HUES6 (cell line): Measurements from ENCODE around the gene LAMB4.

Experiments used
- H3K27ac ChIP-seq: 2 replicates; pipeline ENCODE4 v1.7.0; 2013; ENCODE audit warnings: low read depth, mild to moderate bottlenecking, low read length, inconsistent platforms
- H3K27me3 ChIP-seq: 2 replicates; pipeline ENCODE4 v1.6.1; 2013; ENCODE audit warnings: low read length; ENCODE audit not compliant: control insufficient read depth, insufficient read depth
- H3K36me3 ChIP-seq: 2 replicates; pipeline ENCODE4 v1.6.1; 2013; ENCODE audit warnings: low read length; ENCODE audit not compliant: control insufficient read depth, insufficient read depth
- H3K4me1 ChIP-seq: 2 replicates; pipeline ENCODE4 v1.6.1; 2013; ENCODE audit warnings: low read length; ENCODE audit not compliant: control insufficient read depth, insufficient read depth
- H3K4me3 ChIP-seq: 2 replicates; pipeline ENCODE4 v1.5.1; 2013; ENCODE audit warnings: low read depth, low read length
- H3K9ac ChIP-seq: one replicate; pipeline ENCODE4 v1.6.1; 2013; ENCODE audit warnings: mild to moderate bottlenecking, low read length
- H3K9me3 ChIP-seq: 2 replicates; pipeline ENCODE4 v1.6.1; 2013; ENCODE audit warnings: low read depth, low read length; ENCODE audit not compliant: control insufficient read depth, insufficient read depth

Gene LAMB4

GRCh38 chr7:108091461-108091831 is 38.7 kb downstream of the LAMB4 start:
- Histone ChIP-seq H3K36me3 (no peaks in the 10 kb centered on the region), H3K27me3 (no peaks in the 10 kb centered on the region), H3K9me3 (no peaks in the 10 kb centered on the region), H3K9ac (no peak overlapping the region), H3K4me1 (peaks cover 9% of the 10 kb centered on the region), H3K4me3 (no peak overlapping the region), H3K27ac (no peak overlapping the region)

GRCh38 chr7:108090791-108091460 is 39.2 kb downstream of the LAMB4 start:
- peaks cover 9% of the 10 kb centered on the region for H3K4me1 ChIP-seq
- H3K27me3 ChIP-seq = no peaks in the 10 kb centered on the region
- no peaks in the 10 kb centered on the region for H3K36me3 ChIP-seq
- no peak overlapping the region for H3K4me3 ChIP-seq
- H3K9me3 ChIP-seq = no peaks in the 10 kb centered on the region
- H3K9ac ChIP-seq = no peak overlapping the region
- H3K27ac ChIP-seq = no peak overlapping the region

GRCh38 chr7:108089381-108089780 is 40.8 kb downstream of the LAMB4 start:
- Histone ChIP-seq H3K4me3 (no peak overlapping the region), H3K9ac (no peak overlapping the region), H3K27me3 (no peaks in the 10 kb centered on the region), H3K27ac (no peak overlapping the region), H3K36me3 (no peaks in the 10 kb centered on the region), H3K4me1 (no peaks in the 10 kb centered on the region), H3K9me3 (no peaks in the 10 kb centered on the region)

- Histone ChIP-seq H3K27me3 (no peaks in the 10 kb centered on the region), H3K27ac (no peak overlapping the region), H3K4me1 (no peaks in the 10 kb centered on the region), H3K9ac (no peak overlapping the region), H3K36me3 (no peaks in the 10 kb centered on the region), H3K9me3 (no peaks in the 10 kb centered on the region), H3K4me3 (no peak overlapping the region)
Observed at GRCh38 chr7:108088729-108089128, 41.4 kb downstream of the LAMB4 start.

- no peaks in the 10 kb centered on the region for H3K27me3 ChIP-seq
Observed at GRCh38 chr7:108087778-108088177, 42.4 kb downstream of the LAMB4 start.

GRCh38 chr7:108086962-108087361 is 43.2 kb downstream of the LAMB4 start:
- Histone ChIP-seq H3K9ac (no peak overlapping the region), H3K27ac (no peak overlapping the region), H3K27me3 (no peaks in the 10 kb centered on the region)

More at GRCh38 chr7:108087778-108088177, 42.4 kb downstream of the LAMB4 start:
- Histone ChIP-seq H3K9ac (no peak overlapping the region), H3K4me3 (no peak overlapping the region), H3K27ac (no peak overlapping the region), H3K9me3 (no peaks in the 10 kb centered on the region), H3K4me1 (no peaks in the 10 kb centered on the region), H3K36me3 (no peaks in the 10 kb centered on the region)

GRCh38 chr7:108086546-108086945 is 43.6 kb downstream of the LAMB4 start:
- Histone ChIP-seq H3K27me3 (no peaks in the 10 kb centered on the region), H3K27ac (no peak overlapping the region), H3K4me3 (no peak overlapping the region), H3K4me1 (no peaks in the 10 kb centered on the region), H3K36me3 (no peaks in the 10 kb centered on the region), H3K9me3 (peaks cover 2% of the 10 kb centered on the region; the same call in 1 of the 2 replicates), H3K9ac (no peak overlapping the region)

More at GRCh38 chr7:108086962-108087361, 43.2 kb downstream of the LAMB4 start:
- Histone ChIP-seq H3K4me1 (no peaks in the 10 kb centered on the region), H3K36me3 (no peaks in the 10 kb centered on the region), H3K4me3 (no peak overlapping the region), H3K9me3 (no peaks in the 10 kb centered on the region)

- no peaks in the 10 kb centered on the region for H3K27me3 ChIP-seq
- peaks cover 4% of the 10 kb centered on the region for H3K4me1 ChIP-seq
- H3K9ac ChIP-seq = no peak overlapping the region
- no peak overlapping the region for H3K27ac ChIP-seq
- H3K36me3 ChIP-seq = no peaks in the 10 kb centered on the region
- no peak overlapping the region for H3K4me3 ChIP-seq
- H3K9me3 ChIP-seq = peaks cover 7% of the 10 kb centered on the region; the same call in 1 of the 2 replicates
Observed at GRCh38 chr7:108083980-108084379, 46.2 kb downstream of the LAMB4 start.

- no peak overlapping the region for H3K9ac ChIP-seq
- no peak overlapping the region for H3K4me3 ChIP-seq
- no peaks in the 10 kb centered on the region for H3K36me3 ChIP-seq
- peaks cover 7% of the 10 kb centered on the region; the same call in 1 of the 2 replicates for H3K9me3 ChIP-seq
- H3K27ac ChIP-seq = no peak overlapping the region
- H3K27me3 ChIP-seq = no peaks in the 10 kb centered on the region
- H3K4me1 ChIP-seq = peaks cover 4% of the 10 kb centered on the region
Observed at GRCh38 chr7:108079648-108080591, 50.2 kb downstream of the LAMB4 start.

- Histone ChIP-seq H3K4me1 (peaks cover 4% of the 10 kb centered on the region), H3K9ac (no peak overlapping the region), H3K27me3 (no peaks in the 10 kb centered on the region), H3K36me3 (no peaks in the 10 kb centered on the region), H3K9me3 (peaks cover 7% of the 10 kb centered on the region; the same call in 1 of the 2 replicates), H3K27ac (no peak overlapping the region), H3K4me3 (no peak overlapping the region)
Observed at GRCh38 chr7:108079276-108079647, 50.9 kb downstream of the LAMB4 start.

- peaks cover 4% of the 10 kb centered on the region for H3K4me1 ChIP-seq
- peaks cover 7% of the 10 kb centered on the region; the same call in 1 of the 2 replicates for H3K9me3 ChIP-seq
- H3K27ac ChIP-seq = no peak overlapping the region
- no peaks in the 10 kb centered on the region for H3K36me3 ChIP-seq
- H3K9ac ChIP-seq = no peak overlapping the region
- no peaks in the 10 kb centered on the region for H3K27me3 ChIP-seq
- H3K4me3 ChIP-seq = no peak overlapping the region
Observed at GRCh38 chr7:108078691-108079090, 51.5 kb downstream of the LAMB4 start.
